Astrocyte (in vitro differentiated cells and primary cell): Measurements from ENCODE around the gene SLC9A6. TPM values are rescaled to one million over a fixed set of nuclear protein-coding genes. Genes with fewer than 3 reads are reported as not detected.

ENCODE experiments used
- DNase-seq: peaks from one replicate; pipeline ENCODE4 v3.0.0-alpha.2; 2010; ENCODE audit warnings: low read depth
- FAIRE-seq: peaks from 2 replicates; lab custom pipeline; 2011; peaks lifted over from hg19 to GRCh38; lab: Jason Lieb, UNC
- H2AFZ ChIP-seq: 2 replicates; pipeline ENCODE4 v1.6.0; 2012; ENCODE audit warnings: low read depth, low read length, inconsistent platforms
- H3K27ac ChIP-seq: 2 replicates; pipeline ENCODE4 v1.5.1; 2011; ENCODE audit warnings: low read depth, low read length, inconsistent platforms
- H3K27me3 ChIP-seq: 2 replicates; pipeline ENCODE4 v1.6.0; 2011; ENCODE audit warnings: low read length, inconsistent platforms; ENCODE audit not compliant: insufficient read depth
- H3K36me3 ChIP-seq: 2 replicates; pipeline ENCODE4 v1.5.1; 2011; ENCODE audit warnings: low read length, inconsistent platforms; ENCODE audit not compliant: insufficient read depth
- H3K4me1 ChIP-seq: 2 replicates; pipeline ENCODE4 v1.5.1; 2011; ENCODE audit warnings: low read length, inconsistent platforms; ENCODE audit not compliant: insufficient read depth
- H3K4me2 ChIP-seq: 2 replicates; pipeline ENCODE4 v1.6.0; 2012; ENCODE audit warnings: low read length, inconsistent platforms
- H3K4me3 ChIP-seq: 2 replicates; pipeline ENCODE4 v1.5.1; 2011; ENCODE audit warnings: low read depth, mild to moderate bottlenecking, low read length, inconsistent platforms; ENCODE audit not compliant: insufficient read depth
- H3K79me2 ChIP-seq: 2 replicates; pipeline ENCODE4 v1.6.0; 2012; ENCODE audit warnings: mild to moderate bottlenecking, low read length, inconsistent platforms; ENCODE audit not compliant: insufficient read depth
- H3K9ac ChIP-seq: 2 replicates; pipeline ENCODE4 v1.6.0; 2012; ENCODE audit warnings: mild to moderate bottlenecking, low read length, inconsistent platforms
- H3K9me3 ChIP-seq: 2 replicates; pipeline ENCODE4 v1.5.1; 2012; ENCODE audit warnings: low read depth, mild to moderate bottlenecking, low read length, inconsistent platforms; ENCODE audit not compliant: insufficient read depth
- H4K20me1 ChIP-seq: 2 replicates; pipeline ENCODE4 v1.6.0; 2012; ENCODE audit warnings: low read length, inconsistent platforms; ENCODE audit not compliant: insufficient read depth
- H3K27ac Mint-ChIP-seq: one replicate; pipeline ENCODE4 v1.8.0; 2021; ENCODE audit warnings: mild to moderate bottlenecking, mixed read lengths; ENCODE audit not compliant: unreplicated experiment
- H3K27me3 Mint-ChIP-seq: one replicate; pipeline ENCODE4 v1.8.0; 2021; ENCODE audit warnings: low read depth, mixed read lengths; ENCODE audit not compliant: unreplicated experiment
- H3K36me3 Mint-ChIP-seq: one replicate; pipeline ENCODE4 v1.8.0; 2021; ENCODE audit warnings: low read depth, mixed read lengths; ENCODE audit not compliant: unreplicated experiment
- H3K4me1 Mint-ChIP-seq: one replicate; pipeline ENCODE4 v1.8.0; 2021; ENCODE audit warnings: low read depth, mixed read lengths; ENCODE audit not compliant: unreplicated experiment
- H3K4me3 Mint-ChIP-seq: one replicate; pipeline ENCODE4 v1.8.0; 2021; ENCODE audit warnings: mild to moderate bottlenecking, moderate library complexity, mixed read lengths; ENCODE audit not compliant: unreplicated experiment
- H3K9me3 Mint-ChIP-seq: one replicate; pipeline ENCODE4 v1.8.0; 2021; ENCODE audit warnings: mild to moderate bottlenecking, mixed read lengths; ENCODE audit not compliant: unreplicated experiment
- CTCF ChIP-seq: IDR thresholded peaks from 2 replicates; pipeline ENCODE4 v1.5.1; 2011; ENCODE audit warnings: low read depth, mild to moderate bottlenecking, inconsistent platforms, low read length, moderate library complexity; ENCODE audit not compliant: insufficient read depth
- EZH2 ChIP-seq: IDR thresholded peaks from 2 replicates; pipeline ENCODE4 v1.6.1; 2012; ENCODE audit warnings: mild to moderate bottlenecking, low read length, inconsistent platforms; ENCODE audit not compliant: insufficient read depth
- total RNA-seq: library from RNA; stranded (reverse); gene quantifications from 2 replicates; pipeline ENCODE4 v1.2.1, GENCODE V29; 2021

SLC9A6 gene
- total RNA-seq, 1 donor from 2014 or later: 12.8 TPM

- H3K27ac Mint-ChIP-seq: no peak overlapping the region
- H3K4me3 Mint-ChIP-seq: no peak overlapping the region
- Histone ChIP-seq H3K36me3 (no peaks in the 10 kb centered on the region), H3K79me2 (no peaks in the 10 kb centered on the region), H3K9me3 (no peaks in the 10 kb centered on the region), H3K9ac (no peak overlapping the region), H3K4me3 (no peak overlapping the region), H3K4me1 (peaks cover 22% of the 10 kb centered on the region), H3K4me2 (no peak overlapping the region), H3K27me3 (no peaks in the 10 kb centered on the region), H2AFZ (no peak overlapping the region), H4K20me1 (no peaks in the 10 kb centered on the region), H3K27ac (no peak overlapping the region)
- H3K4me1 Mint-ChIP-seq: peaks cover 18% of the 10 kb centered on the region
- peaks cover 2% of the 10 kb centered on the region for H3K9me3 Mint-ChIP-seq
- no peaks in the 10 kb centered on the region for H3K27me3 Mint-ChIP-seq
- H3K36me3 Mint-ChIP-seq: no peaks in the 10 kb centered on the region
- FAIRE-seq: no peak
- no peak for DNase-seq
- no peak for TF ChIP-seq EZH2
- no peak for TF ChIP-seq CTCF
Observed at GRCh38 chrX:136051611-136052010, 66.4 kb downstream of the SLC9A6 start.

GRCh38 chrX:136055651-136056221, 70.5 kb downstream of the SLC9A6 start:
- Mint-ChIP-seq H3K4me3 (no peak overlapping the region), H3K36me3 (no peaks in the 10 kb centered on the region), H3K4me1 (peaks cover 8% of the 10 kb centered on the region), H3K9me3 (no peaks in the 10 kb centered on the region), H3K27me3 (no peaks in the 10 kb centered on the region), H3K27ac (no peak overlapping the region)
- no peaks in the 10 kb centered on the region for H3K27me3 ChIP-seq
- H3K9me3 ChIP-seq: no peaks in the 10 kb centered on the region
- FAIRE-seq (peak; percentile 89), DNase-seq (peak; percentile 69)
- H3K4me1 ChIP-seq: peaks cover 14% of the 10 kb centered on the region
- H3K27ac ChIP-seq: peak overlapping the region; percentile 55
- no peaks in the 10 kb centered on the region for H3K79me2 ChIP-seq
- TF ChIP-seq CTCF (no peak), EZH2 (no peak)
- H3K4me3 ChIP-seq: no peak overlapping the region
- H2AFZ ChIP-seq: no peak overlapping the region
- H3K4me2 ChIP-seq: peak overlapping the region; percentile 60
- H3K9ac ChIP-seq: peak overlapping the region; percentile 23
- no peaks in the 10 kb centered on the region for H4K20me1 ChIP-seq
- no peaks in the 10 kb centered on the region for H3K36me3 ChIP-seq

GRCh38 chrX:136057567-136057966, 72.3 kb downstream of the SLC9A6 start:
- no peaks in the 10 kb centered on the region for H3K9me3 ChIP-seq
- H3K27me3 ChIP-seq: no peaks in the 10 kb centered on the region
- H3K4me3 ChIP-seq: no peak overlapping the region
- no peak overlapping the region for H3K4me2 ChIP-seq
- H2AFZ ChIP-seq: no peak overlapping the region
- peaks cover 14% of the 10 kb centered on the region for H3K4me1 ChIP-seq
- Mint-ChIP-seq H3K36me3 (no peaks in the 10 kb centered on the region), H3K27ac (no peak overlapping the region), H3K9me3 (no peaks in the 10 kb centered on the region), H3K4me3 (no peak overlapping the region), H3K4me1 (peaks cover 8% of the 10 kb centered on the region), H3K27me3 (no peaks in the 10 kb centered on the region)
- no peaks in the 10 kb centered on the region for H3K36me3 ChIP-seq
- DNase-seq (no peak), FAIRE-seq (peak; percentile 81)
- no peak overlapping the region for H3K9ac ChIP-seq
- no peaks in the 10 kb centered on the region for H3K79me2 ChIP-seq
- H3K27ac ChIP-seq: no peak overlapping the region
- no peak for TF ChIP-seq EZH2
- TF ChIP-seq CTCF: no peak
- H4K20me1 ChIP-seq: no peaks in the 10 kb centered on the region
